Endothelial cell of umbilical vein (primary cell): Measurements from ENCODE around the gene PFKFB4. TPM values are rescaled to one million over a fixed set of nuclear protein-coding genes. Genes with fewer than 3 reads are reported as not detected.

Source experiments
- BruUV-seq: library from RNA; stranded (reverse); fragments of 400-500 nt; replicated peaks from 2 replicates; lab custom pipeline; 2021; lab: Mats Ljungman, UMichigan
- CTCF ChIA-PET: fragments of 300-600, 350-600 bp; sonication (Branson Sonifier 250); formaldehyde crosslinking; loops from one replicate; lab custom pipeline; 2021; ENCODE audit warnings: antibody characterized with exemption, inconsistent platforms; lab: Charles Lee
- POLR2A ChIA-PET: fragments of 300-600, 350-600 bp; sonication (Branson Sonifier 250); formaldehyde crosslinking; loops from one replicate; lab custom pipeline; 2021; ENCODE audit warnings: antibody characterized with exemption, inconsistent platforms; lab: Charles Lee
- DNase-seq: peaks from one replicate; pipeline ENCODE4 v3.0.0-alpha.2; 2011; ENCODE audit warnings: low read depth, low spot score
- FAIRE-seq: peaks from 2 replicates; lab custom pipeline; 2011; peaks lifted over from hg19 to GRCh38; lab: Jason Lieb, UNC
- H2AFZ ChIP-seq: 2 replicates; pipeline ENCODE4 v1.6.0; 2012; ENCODE audit warnings: low read depth, low read length, control low read depth, inconsistent platforms
- H3K27ac ChIP-seq: 2 replicates; pipeline ENCODE4 v1.5.1; 2011; ENCODE audit warnings: low read depth, mild to moderate bottlenecking, control low read depth, low read length, moderate library complexity; ENCODE audit not compliant: insufficient read depth
- H3K27me3 ChIP-seq, 2 experiments: 2 replicates each; pipeline versions ENCODE4 v1.6.0 to v1.6.1; 2011; ENCODE audit warnings: low read length in 2 of 2, mixed read lengths in 1 of 2; ENCODE audit not compliant: control insufficient read depth in 2 of 2, insufficient read depth in 2 of 2
- H3K36me3 ChIP-seq, 2 experiments: 2 replicates in 1 of 2; 3 replicates in 1 of 2; pipeline ENCODE4 v1.5.1; 2011; ENCODE audit warnings: low read length in 2 of 2, mild to moderate bottlenecking in 1 of 2, moderate library complexity in 1 of 2; ENCODE audit not compliant: control insufficient read depth in 2 of 2, insufficient read depth in 2 of 2; ENCODE audit errors: extremely low read depth in 1 of 2
- H3K4me1 ChIP-seq: 3 replicates; pipeline ENCODE4 v1.5.1; 2011; ENCODE audit warnings: mild to moderate bottlenecking, low read length; ENCODE audit not compliant: control insufficient read depth, insufficient read depth; ENCODE audit errors: extremely low read depth
- H3K4me2 ChIP-seq: 2 replicates; pipeline ENCODE4 v1.6.1; 2011; ENCODE audit warnings: low read length, control low read depth, mixed read lengths; ENCODE audit not compliant: insufficient read depth
- H3K4me3 ChIP-seq, 3 experiments: fragments of 200-600 bp in 1 of 3; sonication (generic), shearing (Covaris generic) in 1 of 3; replicated peaks in 1 of 3; 2 replicates each; pipeline ENCODE4 v1.5.1; 2011 to 2016; ENCODE audit warnings: control low read depth in 3 of 3, low read length in 3 of 3, mild to moderate bottlenecking in 2 of 3, inconsistent platforms in 1 of 3, low read depth in 1 of 3, moderate library complexity in 1 of 3; ENCODE audit not compliant: insufficient read depth in 1 of 3
- H3K79me2 ChIP-seq: 2 replicates; pipeline ENCODE4 v1.6.0; 2012; ENCODE audit warnings: low read length, inconsistent platforms; ENCODE audit not compliant: control insufficient read depth, insufficient read depth
- H3K9ac ChIP-seq: replicated peaks from 2 replicates; pipeline ENCODE3; 2011; ENCODE audit warnings: low read length, control low read depth; ENCODE audit not compliant: insufficient read depth; ENCODE audit errors: extremely low read depth
- H3K9me1 ChIP-seq: replicated peaks from 3 replicates; pipeline ENCODE4 v1.6.0; 2011; ENCODE audit warnings: mild to moderate bottlenecking, low read length; ENCODE audit not compliant: control insufficient read depth, insufficient read depth; ENCODE audit errors: extremely low read depth
- H3K9me3 ChIP-seq: replicated peaks from 2 replicates; pipeline ENCODE4 v1.5.1; 2012; ENCODE audit warnings: low read length, inconsistent platforms; ENCODE audit not compliant: control insufficient read depth, insufficient read depth
- H4K20me1 ChIP-seq: replicated peaks from 2 replicates; pipeline ENCODE3; 2011; ENCODE audit warnings: mild to moderate bottlenecking, low read length; ENCODE audit not compliant: control insufficient read depth, insufficient read depth; ENCODE audit errors: extremely low read depth
- EZH2 ChIP-seq: IDR thresholded peaks from 2 replicates; pipeline ENCODE4 v1.6.1; 2012; ENCODE audit warnings: borderline replicate concordance, low read depth, mild to moderate bottlenecking, moderate library complexity, low read length, inconsistent platforms; ENCODE audit not compliant: severe bottlenecking
- FOS ChIP-seq: IDR thresholded peaks from 2 replicates; pipeline ENCODE4 v1.6.1; 2011; ENCODE audit warnings: mild to moderate bottlenecking, low read length, moderate library complexity, borderline replicate concordance; ENCODE audit not compliant: insufficient read depth
- GATA2 ChIP-seq: IDR thresholded peaks from 2 replicates; pipeline ENCODE4 v1.7.0; 2011; ENCODE audit warnings: low read depth, mild to moderate bottlenecking, moderate library complexity, mixed read lengths, low read length; ENCODE audit not compliant: insufficient read length, insufficient read depth
- JUN ChIP-seq: IDR thresholded peaks from 2 replicates; pipeline ENCODE4 v1.6.1; 2011; ENCODE audit warnings: borderline replicate concordance, low read depth; ENCODE audit not compliant: insufficient read length, insufficient read depth
- MYC ChIP-seq: IDR thresholded peaks from one replicate; pipeline ENCODE4 v1.6.1; 2011; ENCODE audit warnings: mild to moderate bottlenecking, low read depth, low read length
- POLR2A ChIP-seq: IDR thresholded peaks from 2 replicates; pipeline ENCODE4 v1.6.1; 2012; ENCODE audit warnings: low read depth, mild to moderate bottlenecking, control low read depth, low read length
- POLR2AphosphoS5 ChIP-seq: IDR thresholded peaks from 2 replicates; pipeline ENCODE4 v1.6.1; 2012; ENCODE audit warnings: low read depth, mild to moderate bottlenecking, control low read depth, low read length, moderate library complexity; ENCODE audit not compliant: insufficient read depth
- dilution Hi-C: fragments of 300-500 bp; cut with MboI; formaldehyde crosslinking; loops from one replicate; pipeline ENCODE4 v1.15.0; 2019; ENCODE audit warnings: low sequenced_read_pairs; ENCODE audit not compliant: extremely low pct_ligation_motif_present
- intact Hi-C: fragments of 100-400 bp; cut with micrococcal nuclease; formaldehyde crosslinking; loops from one replicate; pipeline ENCODE4 v1.10.0; 2022
- polyA plus RNA-seq, 4 experiments: library from polyadenylated mRNA; depleted of rRNA in 3 of 4; stranded (reverse) in 3 of 4; unstranded in 1 of 4; fragments of >200 nt; gene quantifications; 2 replicates each; pipeline versions ENCODE4 v1.2.1 to v1.2.3, GENCODE V29; 2011 to 2012; ENCODE audit warnings: missing spikeins in 1 of 4
- total RNA-seq: library from RNA; stranded (reverse); gene quantifications from 2 replicates; pipeline ENCODE4 v1.2.3, GENCODE V29; 2021
- TF ChIP-seq, protein P1 (sequence below), 2 donors: IDR thresholded peaks; 1 replicate in 1 of 2; 2 replicates in 1 of 2; pipeline ENCODE4 v1.5.1; 2011; ENCODE audit warnings: low read length in 2 of 2, mild to moderate bottlenecking in 2 of 2, moderate library complexity in 2 of 2, control low read depth in 1 of 2, inconsistent platforms in 1 of 2, low read depth in 1 of 2; ENCODE audit not compliant: insufficient read depth in 1 of 2; ENCODE audit errors: extremely low read depth in 1 of 2
- TF ChIP-seq, protein P2 (sequence below): IDR thresholded peaks from 2 replicates; pipeline ENCODE4 v1.6.1; 2011; ENCODE audit not compliant: insufficient read depth, insufficient read length

PFKFB4 gene
- total and polyA plus RNA-seq, 2 donors (not counting 3 experiments of a cell fraction or from before 2014, with no cell fraction given), result 4.0 to 4.2 TPM

DNA sequence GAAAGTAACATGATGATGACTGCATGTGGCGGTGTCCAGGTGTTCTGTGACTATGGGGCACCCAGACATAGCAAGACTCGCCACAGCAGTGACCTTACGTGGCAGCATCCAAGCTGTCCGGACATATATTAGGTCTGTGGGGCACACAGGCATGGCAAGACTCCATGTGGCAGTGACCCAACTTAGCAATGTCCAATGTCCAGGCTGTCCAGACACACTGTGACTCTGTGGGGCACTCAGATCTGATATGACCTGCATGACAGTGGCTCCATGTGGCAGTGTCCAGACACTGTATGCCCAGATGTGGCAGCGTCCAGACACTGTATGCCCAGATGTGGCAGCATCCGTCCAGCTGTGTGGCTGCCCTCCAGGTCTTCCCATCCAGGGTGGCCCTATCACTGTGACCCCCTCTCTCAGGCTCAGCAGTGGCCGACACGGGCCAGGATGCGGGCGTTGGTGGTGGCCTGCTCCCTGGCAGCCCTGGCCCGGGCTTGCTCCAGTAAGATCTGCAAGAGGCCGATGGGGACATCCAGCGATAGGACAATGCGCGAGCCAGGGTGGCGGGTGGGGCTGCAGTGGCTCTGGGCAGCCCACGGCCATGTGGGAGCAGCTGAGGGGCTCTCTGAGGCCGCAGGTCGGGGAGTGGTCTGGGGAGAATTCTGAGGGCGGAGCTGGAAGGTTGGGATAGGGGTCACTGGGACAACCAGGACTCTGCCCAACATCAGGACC, 5.9 kb upstream of the PFKFB4 start:
- POLR2A ChIA-PET, result no interaction called here
- Histone ChIP-seq H3K9ac (no peak overlapping the region), H3K9me3 (no peaks in the 10 kb centered on the region), H2AFZ (no peak overlapping the region), H4K20me1 (no peaks in the 10 kb centered on the region), H3K27me3 (no peaks in the 10 kb centered on the region), H3K4me3 (no peak overlapping the region), H3K27ac (no peak overlapping the region), H3K79me2 (no peaks in the 10 kb centered on the region), H3K9me1 (no peaks in the 10 kb centered on the region), H3K36me3 (no peaks in the 10 kb centered on the region), H3K4me2 (no peak overlapping the region), H3K4me1 (peaks cover 21% of the 10 kb centered on the region)
- CTCF ChIA-PET, result interaction anchor here (0.7 to 1.4 kb wide), 4 partner anchors 13 to 126 kb away, joined by 3 to 6 read pairs (median 4); partner anchors contain the start of genes SLC26A6 and UQCRC1
- intact Hi-C loops, result no loop called here
- dilution Hi-C loops, result no loop called here
- DNase-seq, result no peak
- no peak for TF ChIP-seq GATA2
- TF ChIP-seq EZH2, result no peak
- TF ChIP-seq, protein P1, sequence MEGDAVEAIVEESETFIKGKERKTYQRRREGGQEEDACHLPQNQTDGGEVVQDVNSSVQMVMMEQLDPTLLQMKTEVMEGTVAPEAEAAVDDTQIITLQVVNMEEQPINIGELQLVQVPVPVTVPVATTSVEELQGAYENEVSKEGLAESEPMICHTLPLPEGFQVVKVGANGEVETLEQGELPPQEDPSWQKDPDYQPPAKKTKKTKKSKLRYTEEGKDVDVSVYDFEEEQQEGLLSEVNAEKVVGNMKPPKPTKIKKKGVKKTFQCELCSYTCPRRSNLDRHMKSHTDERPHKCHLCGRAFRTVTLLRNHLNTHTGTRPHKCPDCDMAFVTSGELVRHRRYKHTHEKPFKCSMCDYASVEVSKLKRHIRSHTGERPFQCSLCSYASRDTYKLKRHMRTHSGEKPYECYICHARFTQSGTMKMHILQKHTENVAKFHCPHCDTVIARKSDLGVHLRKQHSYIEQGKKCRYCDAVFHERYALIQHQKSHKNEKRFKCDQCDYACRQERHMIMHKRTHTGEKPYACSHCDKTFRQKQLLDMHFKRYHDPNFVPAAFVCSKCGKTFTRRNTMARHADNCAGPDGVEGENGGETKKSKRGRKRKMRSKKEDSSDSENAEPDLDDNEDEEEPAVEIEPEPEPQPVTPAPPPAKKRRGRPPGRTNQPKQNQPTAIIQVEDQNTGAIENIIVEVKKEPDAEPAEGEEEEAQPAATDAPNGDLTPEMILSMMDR (IDR thresholded peaks at IDR 0.05; ENCODE audit: extremely low read depth in 1 of 2, insufficient read depth in 1 of 2, low read depth in 1 of 2, low read length in 2 of 2), result no peak
- TF ChIP-seq JUN, result no peak
- no peak for TF ChIP-seq POLR2AphosphoS5
- TF ChIP-seq POLR2A, result no peak
- TF ChIP-seq, protein P2, sequence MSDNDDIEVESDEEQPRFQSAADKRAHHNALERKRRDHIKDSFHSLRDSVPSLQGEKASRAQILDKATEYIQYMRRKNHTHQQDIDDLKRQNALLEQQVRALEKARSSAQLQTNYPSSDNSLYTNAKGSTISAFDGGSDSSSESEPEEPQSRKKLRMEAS, result no peak
- no peak for TF ChIP-seq FOS
- TF ChIP-seq MYC, result no peak
- no TSS peak for BruUV-seq
- no peak for FAIRE-seq
